Testis (tissue), 2 donors: ENCODE data around the gene PRDM13.
"Not testable (repeated sequence)": the region's sequence is repeated elsewhere in the genome, so short reads cannot be mapped to it uniquely, and the experiment has no call there.

Experiments
- POLR2A ChIP-seq: fragments of 450-650 bp; IDR thresholded peaks from one replicate; pipeline ENCODE4 v1.6.1; 2017; ENCODE audit warnings: antibody characterized with exemption, mild to moderate bottlenecking, moderate library complexity
- TF ChIP-seq, protein P1 (sequence below), 3 experiments: fragments of 450-650 bp in 2 of 3; fragments of 200-600 bp in 1 of 3; sonication (generic) in 1 of 3; IDR thresholded peaks; one replicate each; pipeline ENCODE4 v1.5.1; 2016 to 2019; ENCODE audit warnings: antibody characterized with exemption in 3 of 3, mild to moderate bottlenecking in 2 of 3, moderate library complexity in 1 of 3

DNA sequence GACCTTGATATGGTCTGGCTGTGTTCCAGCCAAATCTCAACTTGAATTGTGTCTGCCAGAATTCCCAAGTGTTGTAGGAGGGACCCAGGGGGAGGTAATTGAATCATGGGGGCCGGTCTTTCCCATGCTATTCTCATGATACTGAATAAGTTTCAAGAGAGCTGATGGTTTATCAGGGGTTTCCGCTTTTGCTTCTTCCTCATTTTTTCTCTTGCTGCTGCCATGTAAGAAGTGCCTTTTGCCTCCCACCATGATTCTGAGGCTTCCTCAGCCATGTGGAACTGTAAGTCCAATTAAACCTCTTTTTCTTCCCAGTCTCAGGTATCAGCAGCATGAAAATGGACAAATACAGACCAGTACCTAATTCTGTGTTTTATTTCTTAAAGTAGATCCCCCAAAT, 15.4 kb downstream of the PRDM13 start:
- TF ChIP-seq, protein P1, sequence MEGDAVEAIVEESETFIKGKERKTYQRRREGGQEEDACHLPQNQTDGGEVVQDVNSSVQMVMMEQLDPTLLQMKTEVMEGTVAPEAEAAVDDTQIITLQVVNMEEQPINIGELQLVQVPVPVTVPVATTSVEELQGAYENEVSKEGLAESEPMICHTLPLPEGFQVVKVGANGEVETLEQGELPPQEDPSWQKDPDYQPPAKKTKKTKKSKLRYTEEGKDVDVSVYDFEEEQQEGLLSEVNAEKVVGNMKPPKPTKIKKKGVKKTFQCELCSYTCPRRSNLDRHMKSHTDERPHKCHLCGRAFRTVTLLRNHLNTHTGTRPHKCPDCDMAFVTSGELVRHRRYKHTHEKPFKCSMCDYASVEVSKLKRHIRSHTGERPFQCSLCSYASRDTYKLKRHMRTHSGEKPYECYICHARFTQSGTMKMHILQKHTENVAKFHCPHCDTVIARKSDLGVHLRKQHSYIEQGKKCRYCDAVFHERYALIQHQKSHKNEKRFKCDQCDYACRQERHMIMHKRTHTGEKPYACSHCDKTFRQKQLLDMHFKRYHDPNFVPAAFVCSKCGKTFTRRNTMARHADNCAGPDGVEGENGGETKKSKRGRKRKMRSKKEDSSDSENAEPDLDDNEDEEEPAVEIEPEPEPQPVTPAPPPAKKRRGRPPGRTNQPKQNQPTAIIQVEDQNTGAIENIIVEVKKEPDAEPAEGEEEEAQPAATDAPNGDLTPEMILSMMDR (IDR thresholded peaks at IDR 0.05) = not testable (repeated sequence)
- not testable (repeated sequence) for TF ChIP-seq POLR2A
